NCI-H82 treated with DMSO at 0.1 percent for 48 hours (cell line): ENCODE results near the gene EFEMP1.

Experiments
- DNase-seq: peaks from one replicate; lab custom pipeline; 2025; ENCODE audit not compliant: unreplicated experiment; lab: John Stamatoyannopoulos, UW

The EFEMP1 gene

GRCh38 chr2:55899881-55900280, 23.7 kb downstream of the EFEMP1 start:
- no peak for DNase-seq

GRCh38 chr2:55898386-55899040, 25.1 kb downstream of the EFEMP1 start:
- DNase-seq, result no peak

GRCh38 chr2:55896633-55897032, 26.9 kb downstream of the EFEMP1 start:
- DNase-seq, result no peak

GRCh38 chr2:55894720-55895119, 28.9 kb downstream of the EFEMP1 start:
- DNase-seq, result no peak

GRCh38 chr2:55891671-55892094, 31.9 kb downstream of the EFEMP1 start:
- no peak for DNase-seq

GRCh38 chr2:55888936-55889335, 34.6 kb downstream of the EFEMP1 start:
- no peak for DNase-seq

GRCh38 chr2:55887901-55888624, 35.5 kb downstream of the EFEMP1 start:
- no peak for DNase-seq

- no peak for DNase-seq
Observed at GRCh38 chr2:55887351-55887750, 36.2 kb downstream of the EFEMP1 start.

- no peak for DNase-seq
Observed at GRCh38 chr2:55885944-55886281, 37.7 kb downstream of the EFEMP1 start.

- no peak for DNase-seq
Observed at GRCh38 chr2:55885127-55885943, 38.2 kb downstream of the EFEMP1 start.

GRCh38 chr2:55883829-55884228, 39.8 kb downstream of the EFEMP1 start:
- DNase-seq, result no peak

GRCh38 chr2:55883357-55883756, 40.2 kb downstream of the EFEMP1 start:
- DNase-seq, result no peak

GRCh38 chr2:55882954-55883353, 40.6 kb downstream of the EFEMP1 start:
- no peak for DNase-seq

GRCh38 chr2:55880416-55881143, 43.0 kb downstream of the EFEMP1 start:
- DNase-seq, result no peak

GRCh38 chr2:55879976-55880375, 43.6 kb downstream of the EFEMP1 start:
- DNase-seq, result no peak

GRCh38 chr2:55877087-55877436, 46.5 kb downstream of the EFEMP1 start:
- no peak for DNase-seq

- no peak for DNase-seq
Observed at GRCh38 chr2:55876429-55877086, 47.0 kb downstream of the EFEMP1 start.

- DNase-seq, result no peak
Observed at GRCh38 chr2:55875434-55876135, 48.0 kb downstream of the EFEMP1 start.

- no peak for DNase-seq
Observed at GRCh38 chr2:55874338-55874737, 49.2 kb downstream of the EFEMP1 start.

- DNase-seq, result no peak
Observed at GRCh38 chr2:55871637-55872036, 51.9 kb downstream of the EFEMP1 start.
